ENCODE data around the gene ASTN2. TPM values are rescaled to one million over a fixed set of nuclear protein-coding genes. Genes with fewer than 3 reads are reported as not detected.

ASTN2 gene
- total RNA-seq, 4 donors from 2014 or later: 3.3 to 10.2 (median 6.3) TPM

DNA sequence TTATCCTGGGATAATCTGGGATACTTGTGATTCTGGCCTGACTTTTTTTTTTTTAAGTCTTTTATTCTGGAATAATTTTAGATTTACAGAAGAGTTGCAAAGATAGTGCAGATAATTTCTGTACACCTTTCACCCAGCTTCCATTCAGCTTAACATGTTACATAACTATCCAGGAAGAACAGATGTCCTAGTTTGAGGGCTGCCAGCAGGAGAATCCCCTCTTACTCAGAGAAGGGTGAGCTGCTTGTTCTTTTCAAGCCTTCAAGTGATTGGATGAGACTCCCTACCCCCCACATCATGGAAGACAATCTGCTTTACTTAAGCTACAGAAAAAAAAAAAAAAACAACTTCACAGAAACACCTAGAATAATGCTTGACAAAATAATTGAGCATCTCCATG, 473.6 kb downstream of the ASTN2 start:
- Histone ChIP-seq H3K27me3 (no peaks in the 10 kb centered on the region), H3K4me1 (no peaks in the 10 kb centered on the region), H3K9me3 (no peaks in the 10 kb centered on the region), H3K4me3 (no peak overlapping the region), H3K27ac (no peak overlapping the region), H3K36me3 (no peaks in the 10 kb centered on the region)
- TF ChIP-seq, protein P1, sequence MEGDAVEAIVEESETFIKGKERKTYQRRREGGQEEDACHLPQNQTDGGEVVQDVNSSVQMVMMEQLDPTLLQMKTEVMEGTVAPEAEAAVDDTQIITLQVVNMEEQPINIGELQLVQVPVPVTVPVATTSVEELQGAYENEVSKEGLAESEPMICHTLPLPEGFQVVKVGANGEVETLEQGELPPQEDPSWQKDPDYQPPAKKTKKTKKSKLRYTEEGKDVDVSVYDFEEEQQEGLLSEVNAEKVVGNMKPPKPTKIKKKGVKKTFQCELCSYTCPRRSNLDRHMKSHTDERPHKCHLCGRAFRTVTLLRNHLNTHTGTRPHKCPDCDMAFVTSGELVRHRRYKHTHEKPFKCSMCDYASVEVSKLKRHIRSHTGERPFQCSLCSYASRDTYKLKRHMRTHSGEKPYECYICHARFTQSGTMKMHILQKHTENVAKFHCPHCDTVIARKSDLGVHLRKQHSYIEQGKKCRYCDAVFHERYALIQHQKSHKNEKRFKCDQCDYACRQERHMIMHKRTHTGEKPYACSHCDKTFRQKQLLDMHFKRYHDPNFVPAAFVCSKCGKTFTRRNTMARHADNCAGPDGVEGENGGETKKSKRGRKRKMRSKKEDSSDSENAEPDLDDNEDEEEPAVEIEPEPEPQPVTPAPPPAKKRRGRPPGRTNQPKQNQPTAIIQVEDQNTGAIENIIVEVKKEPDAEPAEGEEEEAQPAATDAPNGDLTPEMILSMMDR (IDR thresholded peaks at IDR 0.05): no peak
- no peak for TF ChIP-seq POLR2A (IDR thresholded peaks at IDR 0.05)
- no peak for DNase-seq

DNA sequence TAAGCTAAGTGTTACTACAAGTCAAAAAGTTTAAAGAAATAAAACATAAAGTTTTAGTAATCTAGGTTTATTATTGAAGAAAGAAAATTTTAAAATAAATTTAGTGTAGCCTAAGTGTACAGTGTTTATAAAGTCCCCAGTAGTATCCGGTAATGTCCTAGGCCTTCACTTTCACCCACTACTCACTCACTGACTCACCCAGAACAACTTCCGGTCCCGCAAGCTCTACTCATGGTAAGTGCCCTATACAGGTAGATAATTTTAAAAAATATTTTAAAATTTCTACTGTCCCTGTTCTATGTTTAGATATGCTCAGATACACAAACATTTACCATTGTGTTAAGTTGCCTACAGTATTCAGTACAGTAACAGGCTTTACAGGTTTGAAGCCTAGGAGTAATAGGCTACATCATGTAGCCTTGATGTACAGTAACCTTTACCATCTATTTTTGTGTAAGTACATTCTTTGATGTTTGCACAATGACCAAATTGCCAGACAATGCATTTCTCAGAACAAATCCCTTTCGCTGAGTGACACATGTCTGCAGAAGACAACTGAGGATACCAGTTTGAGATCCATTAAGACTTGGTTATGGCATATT, 474.1 kb downstream of the ASTN2 start:
- no peak for DNase-seq
- no peaks in the 10 kb centered on the region for H3K36me3 ChIP-seq
- no peaks in the 10 kb centered on the region for H3K4me1 ChIP-seq
- TF ChIP-seq, protein P1 (IDR thresholded peaks at IDR 0.05): no peak
- TF ChIP-seq POLR2A (IDR thresholded peaks at IDR 0.05): no peak
- no peaks in the 10 kb centered on the region for H3K27me3 ChIP-seq
- H3K9me3 ChIP-seq: no peaks in the 10 kb centered on the region
- no peak overlapping the region for H3K4me3 ChIP-seq
- H3K27ac ChIP-seq: no peak overlapping the region

DNA sequence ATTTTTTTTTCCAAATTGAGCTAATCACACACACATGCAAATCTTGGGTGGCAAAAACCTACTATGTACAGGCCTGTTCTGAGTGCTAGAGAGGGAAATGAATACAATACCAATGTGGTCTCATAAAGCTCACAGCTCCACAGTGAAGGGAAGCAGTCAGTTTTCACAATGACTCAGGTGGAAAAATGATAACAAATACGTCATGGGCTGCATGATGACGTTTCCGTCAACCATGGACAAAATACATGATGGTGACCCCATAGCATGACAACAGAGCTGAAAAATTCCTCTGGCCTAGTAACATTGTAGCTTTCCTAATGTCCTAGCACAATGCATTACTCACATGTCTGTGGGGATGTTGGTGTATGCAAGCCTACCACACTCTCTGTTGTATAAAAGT, 475.2 kb downstream of the ASTN2 start:
- DNase-seq: no peak
- no peaks in the 10 kb centered on the region for H3K9me3 ChIP-seq
- no peak for TF ChIP-seq POLR2A (IDR thresholded peaks at IDR 0.05)
- TF ChIP-seq, protein P1 (IDR thresholded peaks at IDR 0.05): no peak

DNA sequence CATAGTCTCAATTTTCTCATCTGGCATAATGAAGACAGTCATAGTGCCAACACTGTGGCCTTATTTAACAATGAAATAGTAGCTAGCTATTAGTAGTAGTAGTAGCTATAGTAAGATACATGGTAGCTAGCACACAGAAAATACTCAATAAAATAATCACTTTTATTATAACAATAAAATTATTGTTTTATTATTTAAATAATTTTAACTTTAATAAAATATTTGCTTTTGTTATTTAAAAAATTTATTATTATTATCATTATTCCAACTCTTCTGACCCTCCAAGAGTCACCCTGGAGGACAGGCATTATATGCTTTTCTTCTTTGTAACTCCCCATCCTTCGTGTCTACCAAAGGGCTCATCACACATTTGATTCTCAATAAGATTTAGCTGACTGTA, 475.7 kb downstream of the ASTN2 start:
- no peak for DNase-seq
- Histone ChIP-seq H3K4me1 (no peaks in the 10 kb centered on the region), H3K4me3 (no peak overlapping the region), H3K27me3 (no peaks in the 10 kb centered on the region), H3K36me3 (no peaks in the 10 kb centered on the region), H3K27ac (no peak overlapping the region), H3K9me3 (no peaks in the 10 kb centered on the region)
- TF ChIP-seq, protein P1 (IDR thresholded peaks at IDR 0.05): no peak
- no peak for TF ChIP-seq POLR2A (IDR thresholded peaks at IDR 0.05)

More for the DNA sequence above, 475.2 kb downstream of the ASTN2 start:
- Histone ChIP-seq H3K27ac (no peak overlapping the region), H3K4me1 (no peaks in the 10 kb centered on the region), H3K4me3 (no peak overlapping the region), H3K27me3 (no peaks in the 10 kb centered on the region), H3K36me3 (no peaks in the 10 kb centered on the region)

DNA sequence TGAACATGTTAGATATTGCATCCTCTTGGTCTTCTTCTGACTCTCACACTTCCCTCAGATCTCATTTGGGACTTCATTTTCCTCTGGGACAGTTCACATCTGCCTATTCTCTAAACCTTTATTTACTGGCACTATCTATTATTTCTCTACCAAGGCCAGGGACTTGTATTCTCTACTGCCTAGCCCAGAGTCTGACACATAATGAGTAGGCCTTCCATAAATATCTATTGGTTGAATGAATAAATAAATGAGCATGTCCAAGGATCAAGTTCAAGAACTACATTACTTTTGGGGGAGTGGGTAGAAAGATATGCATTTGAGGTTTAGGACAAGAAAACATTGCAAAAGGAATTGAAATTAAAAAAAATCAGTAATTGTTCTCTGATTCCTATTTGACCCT, 477.5 kb downstream of the ASTN2 start:
- Histone ChIP-seq H3K9me3 (no peaks in the 10 kb centered on the region), H3K4me1 (no peaks in the 10 kb centered on the region), H3K4me3 (no peak overlapping the region), H3K27ac (no peak overlapping the region), H3K27me3 (no peaks in the 10 kb centered on the region), H3K36me3 (no peaks in the 10 kb centered on the region)
- no peak for DNase-seq
- TF ChIP-seq, protein P1 (IDR thresholded peaks at IDR 0.05): no peak
- TF ChIP-seq POLR2A (IDR thresholded peaks at IDR 0.05): no peak

Data from Peyer's patch (tissue), 4 donors.